ENCODE data around the gene DBN1. TPM values are rescaled to one million over a fixed set of nuclear protein-coding genes. Genes with fewer than 3 reads are reported as not detected.
A peak's percentile ranks its signal among the peaks of the same experiment; 100 is the strongest.

The DBN1 gene
- total and polyA plus RNA-seq, 2 of the 8 experiments (the other 6 are each of a cell fraction or from before 2014, with no cell fraction given), result 168 to 333 TPM

GRCh38 chr5:177492841-177493240, 19.4 kb upstream of the DBN1 start:
- Histone ChIP-seq H3K27ac (ENCODE audit: low read depth, low read length) (no peak overlapping the region), H3K23me2 (ENCODE audit: low read depth, low read length) (peaks cover 4% of the 10 kb centered on the region; the same call in 1 of the 2 replicates), H3K9me3 (ENCODE audit: insufficient read depth in 2 of 2, low read depth in 1 of 2, low read length in 1 of 2) (no peaks in the 10 kb centered on the region), H3K4me3 (ENCODE audit: extremely low read depth in 1 of 4, insufficient read depth in 2 of 4, low read depth in 3 of 4, low read length in 4 of 4) (no peak overlapping the region), H4K5ac (ENCODE audit: insufficient read length, low read depth, low read length) (no peak overlapping the region), H3K79me1 (ENCODE audit: low read depth, low read length) (peaks cover 7% of the 10 kb centered on the region; the same call in 1 of the 2 replicates), H4K20me1 (replicated peaks in 1 of 2; ENCODE audit: control insufficient read depth in 1 of 2, insufficient read depth in 2 of 2, low read length in 2 of 2) (peaks cover 3 to 10% of the 10 kb centered on the region in 2 experiments), H2BK20ac (ENCODE audit: low read length) (no peak overlapping the region), H2AK5ac (ENCODE audit: low read depth, low read length) (no peak overlapping the region), H3K27me3 (replicated peaks in 1 of 4; ENCODE audit: control insufficient read depth in 3 of 4, extremely low read depth in 1 of 4, insufficient read depth in 3 of 4, low read length in 3 of 4) (no peaks in the 10 kb centered on the region), H3K18ac (ENCODE audit: extremely low read depth, low read length) (no peak overlapping the region), H3K36me3 (ENCODE audit: control insufficient read depth in 2 of 4, insufficient read depth in 4 of 4, low read length in 3 of 4) (peaks cover 19 to 36% (median 29%) of the 10 kb centered on the region in 4 experiments), H2BK5ac (ENCODE audit: low read depth, low read length) (no peak overlapping the region; the same call in 1 of the 2 replicates), H2BK120ac (replicated peaks; ENCODE audit: low read depth, low read length) (no peak overlapping the region), H2BK15ac (ENCODE audit: low read length) (no peak overlapping the region), H3K4me2 (ENCODE audit: insufficient read depth in 1 of 2, low read depth in 2 of 2, low read length in 2 of 2) (no peak overlapping the region), H3K9ac (replicated peaks in 1 of 4; ENCODE audit: extremely low read depth in 1 of 4, low read depth in 3 of 4, low read length in 3 of 4) (no peak overlapping the region), H3K79me2 (ENCODE audit: control insufficient read depth in 1 of 2, insufficient read depth in 2 of 2, low read length in 2 of 2) (peaks cover 0 to 8% of the 10 kb centered on the region in 2 experiments; a peak in 1 of 4 replicates), H4K91ac (replicated peaks; ENCODE audit: insufficient read length, low read length) (no peak overlapping the region), H3K23ac (ENCODE audit: insufficient read length) (no peak overlapping the region), H2AFZ (ENCODE audit: low read length) (no peak overlapping the region), H3K4ac (replicated peaks; ENCODE audit: insufficient read length, low read depth, low read length) (no peak overlapping the region), H3K56ac (replicated peaks; ENCODE audit: insufficient read length, low read depth, low read length) (no peak overlapping the region), H2BK12ac (ENCODE audit: low read depth, low read length) (no peak overlapping the region), H3K4me1 (replicated peaks in 1 of 4; ENCODE audit: control insufficient read depth in 3 of 4, insufficient read depth in 4 of 4, low read length in 3 of 4) (peaks cover 0 to 27% (median 24%) of the 10 kb centered on the region in 4 experiments; a peak in 6 of 7 replicates), H3K14ac (ENCODE audit: insufficient read length) (no peak overlapping the region), H4K8ac (ENCODE audit: extremely low read depth, insufficient read depth, low read length) (peak overlapping the region; percentile 6; the same call in 1 of the 2 replicates)
- POLR2A ChIA-PET (ENCODE audit: partially characterized antibody), result interaction anchor here (0.8 to 67.5 kb wide), 9 partner anchors 13 to 126 kb away, joined by 3 to 3349 read pairs (median 3); partner anchors contain the start of genes DBN1, DDX41, DOK3 and PDLIM7
- WGBS, 2 experiments (ENCODE audit: extremely low coverage in 1 of 2, insufficient coverage in 1 of 2, insufficient read length in 1 of 2, insufficient replicate concordance in 2 of 2, low coverage in 1 of 2, low lambda C conversion rate in 2 of 2, missing lambda C conversion rate in 1 of 2), result 92% methylated on average over 7 of the region's 7 CpGs; no CpG with 5 or more reads in 1 of the 2 experiments
- TF ChIP-seq SP1 (IDR thresholded peaks at IDR 0.05; ENCODE audit: low read depth, low read length) (no peak), POLR2AphosphoS5 (IDR thresholded peaks at IDR 0.05; ENCODE audit: low read depth, low read length) (peak; percentile 63)
- FAIRE-seq (no peak), DNase-seq (ENCODE audit: low read depth in 1 of 2, low spot score in 2 of 2) (no peak)
- CTCF ChIA-PET (ENCODE audit: partially characterized antibody), result interaction anchor here (0.5 to 12.7 kb wide), 17 partner anchors 8 to 354 kb away, joined by 3 to 306 read pairs (median 4); partner anchors contain the start of genes DDX41, DOK3 and PDLIM7
